ENCODE data around the gene DLX3.

DNA sequence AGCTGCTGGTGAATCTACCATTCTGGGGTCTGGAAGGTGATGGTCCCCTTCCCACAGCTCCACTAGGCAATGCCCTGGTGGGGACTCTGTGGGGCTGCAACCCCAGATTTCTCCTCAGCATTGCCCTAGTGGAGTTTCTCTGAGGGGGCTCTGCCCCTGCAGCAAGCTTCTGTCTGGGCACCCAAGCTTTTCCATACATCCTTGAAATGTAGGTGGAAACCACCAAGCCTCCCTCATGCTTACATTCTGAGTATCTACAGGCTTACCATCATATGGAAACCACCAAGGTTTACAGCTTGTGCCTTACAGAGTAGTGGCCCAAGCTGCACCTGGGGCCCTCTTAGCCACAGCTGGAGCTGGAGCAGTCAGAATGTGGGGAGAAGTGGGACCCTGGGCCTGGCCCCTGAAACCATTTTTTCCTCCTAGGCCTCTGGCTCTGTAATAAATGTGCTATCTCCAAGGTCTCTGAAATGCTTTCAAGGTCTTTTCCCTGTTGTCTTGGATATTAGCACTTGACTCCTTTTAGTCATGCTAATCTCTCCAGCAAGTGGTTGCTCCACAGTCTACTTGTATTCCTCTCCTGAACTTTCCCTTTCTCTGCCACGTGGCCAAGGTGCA is 19.6 kb upstream of the DLX3 start:
- TF ChIP-seq, protein P1, sequence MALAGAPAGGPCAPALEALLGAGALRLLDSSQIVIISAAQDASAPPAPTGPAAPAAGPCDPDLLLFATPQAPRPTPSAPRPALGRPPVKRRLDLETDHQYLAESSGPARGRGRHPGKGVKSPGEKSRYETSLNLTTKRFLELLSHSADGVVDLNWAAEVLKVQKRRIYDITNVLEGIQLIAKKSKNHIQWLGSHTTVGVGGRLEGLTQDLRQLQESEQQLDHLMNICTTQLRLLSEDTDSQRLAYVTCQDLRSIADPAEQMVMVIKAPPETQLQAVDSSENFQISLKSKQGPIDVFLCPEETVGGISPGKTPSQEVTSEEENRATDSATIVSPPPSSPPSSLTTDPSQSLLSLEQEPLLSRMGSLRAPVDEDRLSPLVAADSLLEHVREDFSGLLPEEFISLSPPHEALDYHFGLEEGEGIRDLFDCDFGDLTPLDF (CRISPR knock-in tag; IDR thresholded peaks at IDR 0.05): no peak
- TF ChIP-seq, protein P2, sequence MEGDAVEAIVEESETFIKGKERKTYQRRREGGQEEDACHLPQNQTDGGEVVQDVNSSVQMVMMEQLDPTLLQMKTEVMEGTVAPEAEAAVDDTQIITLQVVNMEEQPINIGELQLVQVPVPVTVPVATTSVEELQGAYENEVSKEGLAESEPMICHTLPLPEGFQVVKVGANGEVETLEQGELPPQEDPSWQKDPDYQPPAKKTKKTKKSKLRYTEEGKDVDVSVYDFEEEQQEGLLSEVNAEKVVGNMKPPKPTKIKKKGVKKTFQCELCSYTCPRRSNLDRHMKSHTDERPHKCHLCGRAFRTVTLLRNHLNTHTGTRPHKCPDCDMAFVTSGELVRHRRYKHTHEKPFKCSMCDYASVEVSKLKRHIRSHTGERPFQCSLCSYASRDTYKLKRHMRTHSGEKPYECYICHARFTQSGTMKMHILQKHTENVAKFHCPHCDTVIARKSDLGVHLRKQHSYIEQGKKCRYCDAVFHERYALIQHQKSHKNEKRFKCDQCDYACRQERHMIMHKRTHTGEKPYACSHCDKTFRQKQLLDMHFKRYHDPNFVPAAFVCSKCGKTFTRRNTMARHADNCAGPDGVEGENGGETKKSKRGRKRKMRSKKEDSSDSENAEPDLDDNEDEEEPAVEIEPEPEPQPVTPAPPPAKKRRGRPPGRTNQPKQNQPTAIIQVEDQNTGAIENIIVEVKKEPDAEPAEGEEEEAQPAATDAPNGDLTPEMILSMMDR (IDR thresholded peaks at IDR 0.05): no peak
- no peak for TF ChIP-seq ESRRA (CRISPR knock-in tag; IDR thresholded peaks at IDR 0.05; ENCODE audit: borderline replicate concordance)
- TF ChIP-seq, protein P3, sequence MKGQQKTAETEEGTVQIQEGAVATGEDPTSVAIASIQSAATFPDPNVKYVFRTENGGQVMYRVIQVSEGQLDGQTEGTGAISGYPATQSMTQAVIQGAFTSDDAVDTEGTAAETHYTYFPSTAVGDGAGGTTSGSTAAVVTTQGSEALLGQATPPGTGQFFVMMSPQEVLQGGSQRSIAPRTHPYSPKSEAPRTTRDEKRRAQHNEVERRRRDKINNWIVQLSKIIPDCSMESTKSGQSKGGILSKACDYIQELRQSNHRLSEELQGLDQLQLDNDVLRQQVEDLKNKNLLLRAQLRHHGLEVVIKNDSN (CRISPR knock-in tag; IDR thresholded peaks at IDR 0.05): no peak
- TF ChIP-seq JUN (CRISPR knock-in tag; IDR thresholded peaks at IDR 0.05): no peak
- no peak for TF ChIP-seq OVOL2 (CRISPR knock-in tag; IDR thresholded peaks at IDR 0.05; ENCODE audit: borderline replicate concordance)

Data from WTC11 (cell line).